Neural cell (in vitro differentiated cells): ENCODE measurements around the gene SCLY. TPM values are rescaled to one million over a fixed set of nuclear protein-coding genes. Genes with fewer than 3 reads are reported as not detected.

Experiments
- H2AFZ ChIP-seq: fragments of 200-600, 300-800 bp; sonication (generic), shearing (Covaris generic); 2 replicates; pipeline ENCODE4 v1.6.0; 2014; ENCODE audit warnings: low read depth, mild to moderate bottlenecking, antibody characterized with exemption, low read length, moderate library complexity
- H3F3A ChIP-seq: fragments of 200-600 bp; shearing (Covaris generic); 2 replicates; pipeline ENCODE4 v1.6.1; 2016; ENCODE audit warnings: mild to moderate bottlenecking, moderate library complexity, mixed read lengths, antibody characterized with exemption, low read length; ENCODE audit not compliant: insufficient read depth, poor library complexity, severe bottlenecking
- H3K27ac ChIP-seq: fragments of 200-600, 300-800 bp; sonication (generic), shearing (Covaris generic); 2 replicates; pipeline ENCODE4 v1.5.1; 2014; ENCODE audit warnings: mild to moderate bottlenecking, low read length, moderate library complexity
- H3K27me3 ChIP-seq: fragments of 300-800, 200-600 bp; sonication (generic), shearing (Covaris generic); 2 replicates; pipeline ENCODE4 v1.6.0; 2014; ENCODE audit warnings: mild to moderate bottlenecking, low read depth, low read length, moderate library complexity; ENCODE audit not compliant: insufficient read depth
- H3K36me3 ChIP-seq: fragments of 300-800, 200-600 bp; sonication (generic), shearing (Covaris generic); 2 replicates; pipeline ENCODE4 v1.5.1; 2014; ENCODE audit warnings: mild to moderate bottlenecking, antibody characterized with exemption, low read length, moderate library complexity; ENCODE audit not compliant: insufficient read depth
- H3K4me2 ChIP-seq: fragments of 300-800, 200-600 bp; sonication (generic), shearing (Covaris generic); 2 replicates; pipeline ENCODE4 v1.6.0; 2014; ENCODE audit warnings: mild to moderate bottlenecking, low read length
- H3K4me3 ChIP-seq: fragments of 300-800, 200-600 bp; sonication (generic), shearing (Covaris generic); 2 replicates; pipeline ENCODE4 v1.5.1; 2014; ENCODE audit warnings: mild to moderate bottlenecking, low read length, moderate library complexity
- H3K79me2 ChIP-seq: fragments of 200-600 bp; shearing (Covaris generic); replicated peaks from 2 replicates; pipeline ENCODE4 v1.6.0; 2014; ENCODE audit warnings: mild to moderate bottlenecking, low read length, moderate library complexity; ENCODE audit not compliant: insufficient read depth
- H3K9ac ChIP-seq: fragments of 300-800, 200-600 bp; sonication (generic), shearing (Covaris generic); 2 replicates; pipeline ENCODE4 v1.6.1; 2016; ENCODE audit warnings: mild to moderate bottlenecking, low read length, mixed read lengths
- H3K9me2 ChIP-seq: fragments of 200-600 bp; shearing (Covaris generic); 2 replicates; pipeline ENCODE4 v1.6.1; 2016; ENCODE audit warnings: mild to moderate bottlenecking, low read length, mixed read lengths; ENCODE audit not compliant: insufficient read depth
- H3K9me3 ChIP-seq: fragments of 200-600, 300-800 bp; sonication (generic), shearing (Covaris generic); 2 replicates; pipeline ENCODE4 v1.6.1; 2016; ENCODE audit warnings: mild to moderate bottlenecking, mixed run types, low read length, moderate library complexity, mixed read lengths
- H4K20me1 ChIP-seq: fragments of 200-600 bp; shearing (Covaris generic); 2 replicates; pipeline ENCODE4 v1.6.1; 2016; ENCODE audit warnings: mild to moderate bottlenecking, mixed run types; ENCODE audit not compliant: insufficient read depth
- CTCF ChIP-seq: fragments of 450-650 bp; IDR thresholded peaks from 2 replicates; pipeline ENCODE4 v1.5.1; 2014; ENCODE audit warnings: antibody characterized with exemption, mild to moderate bottlenecking, moderate library complexity; ENCODE audit not compliant: poor library complexity, severe bottlenecking
- EP300 ChIP-seq: fragments of 450-650 bp; conservative IDR thresholded peaks from 2 replicates; pipeline ENCODE4 v1.6.1; 2014; ENCODE audit warnings: antibody characterized with exemption, mild to moderate bottlenecking, moderate library complexity; ENCODE audit not compliant: poor library complexity, severe bottlenecking
- EZH2 ChIP-seq: fragments of 200-600, 300-800 bp; shearing (Covaris generic), sonication (generic); IDR thresholded peaks from 2 replicates; pipeline ENCODE4 v1.6.1; 2014; ENCODE audit warnings: antibody characterized with exemption, low read length, borderline replicate concordance, mild to moderate bottlenecking; ENCODE audit not compliant: insufficient read depth, poor library complexity, severe bottlenecking
- MXI1 ChIP-seq: fragments of 450-650 bp; conservative IDR thresholded peaks from 2 replicates; pipeline ENCODE4 v1.6.1; 2014; ENCODE audit warnings: antibody characterized with exemption, mild to moderate bottlenecking; ENCODE audit not compliant: poor library complexity, severe bottlenecking
- POLR2AphosphoS5 ChIP-seq: IDR thresholded peaks from 2 replicates; pipeline ENCODE4 v1.6.1; 2012
- RAD21 ChIP-seq: fragments of 450-650 bp; conservative IDR thresholded peaks from 2 replicates; pipeline ENCODE4 v1.6.1; 2014; ENCODE audit warnings: antibody characterized with exemption, mild to moderate bottlenecking, moderate library complexity
- REST ChIP-seq: IDR thresholded peaks from 2 replicates; pipeline ENCODE4 v1.6.1; 2012; ENCODE audit warnings: borderline replicate concordance
- SMC3 ChIP-seq: fragments of 450-650 bp; conservative IDR thresholded peaks from 2 replicates; pipeline ENCODE4 v1.6.1; 2014; ENCODE audit warnings: antibody characterized with exemption, mild to moderate bottlenecking, moderate library complexity; ENCODE audit not compliant: poor library complexity
- TAF1 ChIP-seq: IDR thresholded peaks from 2 replicates; pipeline ENCODE4 v1.6.1; 2012; ENCODE audit warnings: low read depth
- polyA minus RNA-seq: library from RNA; depleted of rRNA, polyadenylated mRNA; stranded (reverse); fragments of >200 nt; gene quantifications from 2 replicates; pipeline ENCODE4 v1.2.3, GENCODE V29; 2014
- polyA plus RNA-seq: library from polyadenylated mRNA; depleted of rRNA; stranded (reverse); fragments of >200 nt; gene quantifications from 2 replicates; pipeline ENCODE4 v1.2.3, GENCODE V29; 2014

Gene SCLY, protein sequence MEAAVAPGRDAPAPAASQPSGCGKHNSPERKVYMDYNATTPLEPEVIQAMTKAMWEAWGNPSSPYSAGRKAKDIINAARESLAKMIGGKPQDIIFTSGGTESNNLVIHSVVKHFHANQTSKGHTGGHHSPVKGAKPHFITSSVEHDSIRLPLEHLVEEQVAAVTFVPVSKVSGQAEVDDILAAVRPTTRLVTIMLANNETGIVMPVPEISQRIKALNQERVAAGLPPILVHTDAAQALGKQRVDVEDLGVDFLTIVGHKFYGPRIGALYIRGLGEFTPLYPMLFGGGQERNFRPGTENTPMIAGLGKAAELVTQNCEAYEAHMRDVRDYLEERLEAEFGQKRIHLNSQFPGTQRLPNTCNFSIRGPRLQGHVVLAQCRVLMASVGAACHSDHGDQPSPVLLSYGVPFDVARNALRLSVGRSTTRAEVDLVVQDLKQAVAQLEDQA
- polyA plus RNA-seq (15.9 and 16.4 TPM in 2 replicates), polyA minus RNA-seq (20.6 and 21.2 TPM in 2 replicates)

DNA sequence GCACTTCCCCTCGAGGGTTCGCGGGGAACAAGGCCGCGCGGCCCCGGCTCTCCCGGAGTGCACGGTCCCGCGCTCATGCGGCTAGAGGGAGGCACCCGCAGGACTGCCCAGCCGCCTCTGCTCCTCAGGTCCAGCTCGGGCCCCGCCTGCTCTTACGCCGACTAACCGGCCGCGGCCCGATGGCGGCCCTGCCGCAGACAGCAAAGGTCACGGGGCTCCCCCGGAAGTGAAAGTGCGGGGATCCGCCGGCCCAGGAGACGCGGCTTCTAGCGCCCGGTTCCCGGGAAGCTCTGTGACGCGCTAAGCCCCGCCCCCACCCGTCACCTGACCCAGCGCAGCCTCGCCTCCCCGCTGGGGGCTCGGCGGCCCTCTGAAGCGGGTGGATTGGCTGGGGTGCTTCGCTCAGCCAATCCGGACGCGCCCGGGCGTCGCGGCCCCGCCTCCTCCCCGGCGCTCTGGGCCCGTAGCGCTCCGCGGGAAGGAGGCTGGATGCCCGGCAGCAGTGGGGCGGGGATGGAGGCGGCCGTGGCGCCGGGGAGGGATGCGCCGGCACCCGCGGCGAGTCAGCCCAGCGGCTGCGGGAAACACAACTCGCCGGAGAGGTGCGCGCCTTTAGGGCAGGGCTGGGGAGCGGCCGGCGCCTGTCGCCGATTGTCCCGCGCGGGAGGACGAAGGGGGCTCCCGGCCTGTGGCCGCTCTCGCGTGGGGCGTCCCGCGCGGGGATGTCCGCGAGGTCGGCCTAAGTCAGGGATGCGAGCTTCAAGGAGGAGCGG is at the start of gene SCLY:
SCLY (plus strand) TSS at position 460 of the 773 bp plus-strand sequence; CDS start at position 514, 54 bp downstream.
- H3K9me2 ChIP-seq = no peaks in the 10 kb centered on the region
- H3F3A ChIP-seq = no peaks in the 10 kb centered on the region
- no peaks in the 10 kb centered on the region for H3K36me3 ChIP-seq
- no peaks in the 10 kb centered on the region for H3K9me3 ChIP-seq
- H3K4me2 ChIP-seq = peak within 1 kb of the TSS; percentile 86
- H4K20me1 ChIP-seq = no peaks in the 10 kb centered on the region
- H3K4me3 ChIP-seq = peak within 1 kb of the TSS; percentile 99
- peak within 1 kb of the TSS; percentile 90 for H3K27ac ChIP-seq
- TF ChIP-seq CTCF (no peak), EZH2 (no peak), POLR2AphosphoS5 (peak; percentile 96), RAD21 (peak; percentile 34), TAF1 (peak; percentile 72), MXI1 (peak; percentile 59), EP300 (peak; percentile 31), REST (peak; percentile 64), SMC3 (peak; percentile 26)
- H3K79me2 ChIP-seq = no peaks in the 10 kb centered on the region
- peak within 1 kb of the TSS; percentile 94 for H2AFZ ChIP-seq
- no peaks in the 10 kb centered on the region for H3K27me3 ChIP-seq
- H3K9ac ChIP-seq = peak within 1 kb of the TSS; percentile 96

- H3F3A ChIP-seq = no peaks in the 10 kb centered on the region
- H3K27me3 ChIP-seq = no peaks in the 10 kb centered on the region
- H3K79me2 ChIP-seq = no peaks in the 10 kb centered on the region
- no peak overlapping the region for H2AFZ ChIP-seq
- H3K9me2 ChIP-seq = no peaks in the 10 kb centered on the region
- H3K9ac ChIP-seq = no peak overlapping the region
- H3K36me3 ChIP-seq = no peaks in the 10 kb centered on the region
- no peaks in the 10 kb centered on the region for H4K20me1 ChIP-seq
- TF ChIP-seq SMC3 (no peak), MXI1 (no peak), POLR2AphosphoS5 (no peak), RAD21 (no peak), TAF1 (no peak), EZH2 (no peak)
- H3K4me3 ChIP-seq = no peak overlapping the region
- no peaks in the 10 kb centered on the region for H3K9me3 ChIP-seq
- H3K27ac ChIP-seq = no peak overlapping the region
- no peak overlapping the region for H3K4me2 ChIP-seq
Observed at GRCh38 chr2:238013806-238014205, 47.0 kb upstream of the SCLY start.
